Measurements from ENCODE around the gene ASIC4. TPM values are rescaled to one million over a fixed set of nuclear protein-coding genes. Genes with fewer than 3 reads are reported as not detected.

The ASIC4 gene
- total and polyA plus RNA-seq, 9 of the 15 experiments (the other 6 are each of a cell fraction or from before 2014, with no cell fraction given), result 0.07 to 19.2 (median 4.8) TPM

DNA sequence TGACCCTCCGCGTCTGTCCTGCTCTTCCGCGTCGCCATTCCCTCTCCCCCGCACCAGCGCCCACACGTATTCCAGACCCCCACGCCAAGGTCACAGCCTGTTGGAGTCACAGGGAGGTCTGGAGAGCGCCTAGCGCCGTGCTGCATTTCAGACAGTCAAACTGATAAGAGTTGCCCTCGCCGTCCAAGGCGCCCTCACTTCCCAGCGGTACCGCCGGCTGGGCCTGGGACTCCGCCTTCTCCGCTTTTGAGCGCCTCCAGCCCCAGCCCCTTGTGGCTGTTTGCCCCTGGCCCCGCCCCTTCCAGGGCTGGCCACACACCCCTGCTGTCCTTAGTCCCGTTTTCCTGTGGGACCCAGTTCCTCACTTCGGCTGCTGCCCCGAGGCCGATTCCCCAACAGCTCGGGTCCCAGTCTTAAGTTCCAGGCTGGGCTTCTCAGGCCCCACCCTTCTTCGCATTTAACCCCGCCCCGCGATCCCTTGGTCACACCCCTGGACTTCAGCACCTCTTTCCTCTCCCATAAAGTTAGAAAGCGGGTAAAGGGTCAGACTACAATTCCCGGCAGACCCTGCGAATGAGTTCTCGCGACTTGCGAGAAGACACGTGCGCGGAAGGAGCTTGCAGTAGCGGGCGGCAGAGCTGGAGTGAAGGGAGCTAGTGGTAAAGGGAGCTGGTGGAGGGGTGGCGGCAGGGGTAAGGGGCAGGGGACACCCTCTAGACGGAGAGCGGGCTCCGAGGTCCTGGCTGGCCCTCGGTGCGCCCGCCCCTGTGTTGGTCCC, 15.8 kb upstream of the ASIC4 start, which contains the start of gene GMPPA (continued):
- TF ChIP-seq, protein P1, sequence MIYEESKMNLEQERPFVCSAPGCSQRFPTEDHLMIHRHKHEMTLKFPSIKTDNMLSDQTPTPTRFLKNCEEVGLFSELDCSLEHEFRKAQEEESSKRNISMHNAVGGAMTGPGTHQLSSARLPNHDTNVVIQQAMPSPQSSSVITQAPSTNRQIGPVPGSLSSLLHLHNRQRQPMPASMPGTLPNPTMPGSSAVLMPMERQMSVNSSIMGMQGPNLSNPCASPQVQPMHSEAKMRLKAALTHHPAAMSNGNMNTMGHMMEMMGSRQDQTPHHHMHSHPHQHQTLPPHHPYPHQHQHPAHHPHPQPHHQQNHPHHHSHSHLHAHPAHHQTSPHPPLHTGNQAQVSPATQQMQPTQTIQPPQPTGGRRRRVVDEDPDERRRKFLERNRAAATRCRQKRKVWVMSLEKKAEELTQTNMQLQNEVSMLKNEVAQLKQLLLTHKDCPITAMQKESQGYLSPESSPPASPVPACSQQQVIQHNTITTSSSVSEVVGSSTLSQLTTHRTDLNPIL (CRISPR knock-in tag; IDR thresholded peaks at IDR 0.05), result no peak
- TF ChIP-seq BCL6 (CRISPR knock-in tag; IDR thresholded peaks at IDR 0.05) (no peak), SPI1 (IDR thresholded peaks at IDR 0.05; ENCODE audit: borderline replicate concordance, low read depth, low read length) (peak; percentile 53; the same call in 1 of the 2 replicates), ZNF586 (CRISPR knock-in tag; conservative IDR thresholded peaks at IDR 0.05) (no peak), JUNB (CRISPR knock-in tag; conservative IDR thresholded peaks at IDR 0.05) (no peak), ZNF146 (CRISPR knock-in tag; IDR thresholded peaks at IDR 0.05; ENCODE audit: unreplicated experiment) (no peak), ZC3H11A (IDR thresholded peaks at IDR 0.05; ENCODE audit: low read depth, low read length) (no peak), SOX6 (IDR thresholded peaks at IDR 0.05) (no peak), HMG20A (CRISPR knock-in tag; conservative IDR thresholded peaks at IDR 0.05) (no peak), HNRNPL (IDR thresholded peaks at IDR 0.05; ENCODE audit: low read depth, low read length) (0 out of 2 replicates have a peak, but pooled peaks have one; percentile 3), KDM5B (IDR thresholded peaks at IDR 0.05; ENCODE audit: insufficient replicate concordance, low read depth, low read length) (peak; percentile 65), ZNF12 (CRISPR knock-in tag; IDR thresholded peaks at IDR 0.05) (no peak), TFAM (CRISPR knock-in tag; conservative IDR thresholded peaks at IDR 0.05) (no peak), EWSR1 (IDR thresholded peaks at IDR 0.05; ENCODE audit: borderline replicate concordance, low read depth, partially characterized antibody) (no peak), POLR2AphosphoS5 (IDR thresholded peaks at IDR 0.05; ENCODE audit: control insufficient read depth, insufficient read depth, low read depth, low read length) (peak; percentile 60)
- TF ChIP-seq, protein P2, sequence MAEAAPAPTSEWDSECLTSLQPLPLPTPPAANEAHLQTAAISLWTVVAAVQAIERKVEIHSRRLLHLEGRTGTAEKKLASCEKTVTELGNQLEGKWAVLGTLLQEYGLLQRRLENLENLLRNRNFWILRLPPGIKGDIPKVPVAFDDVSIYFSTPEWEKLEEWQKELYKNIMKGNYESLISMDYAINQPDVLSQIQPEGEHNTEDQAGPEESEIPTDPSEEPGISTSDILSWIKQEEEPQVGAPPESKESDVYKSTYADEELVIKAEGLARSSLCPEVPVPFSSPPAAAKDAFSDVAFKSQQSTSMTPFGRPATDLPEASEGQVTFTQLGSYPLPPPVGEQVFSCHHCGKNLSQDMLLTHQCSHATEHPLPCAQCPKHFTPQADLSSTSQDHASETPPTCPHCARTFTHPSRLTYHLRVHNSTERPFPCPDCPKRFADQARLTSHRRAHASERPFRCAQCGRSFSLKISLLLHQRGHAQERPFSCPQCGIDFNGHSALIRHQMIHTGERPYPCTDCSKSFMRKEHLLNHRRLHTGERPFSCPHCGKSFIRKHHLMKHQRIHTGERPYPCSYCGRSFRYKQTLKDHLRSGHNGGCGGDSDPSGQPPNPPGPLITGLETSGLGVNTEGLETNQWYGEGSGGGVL (CRISPR knock-in tag; IDR thresholded peaks at IDR 0.05), result no peak
- TF ChIP-seq, protein P3, sequence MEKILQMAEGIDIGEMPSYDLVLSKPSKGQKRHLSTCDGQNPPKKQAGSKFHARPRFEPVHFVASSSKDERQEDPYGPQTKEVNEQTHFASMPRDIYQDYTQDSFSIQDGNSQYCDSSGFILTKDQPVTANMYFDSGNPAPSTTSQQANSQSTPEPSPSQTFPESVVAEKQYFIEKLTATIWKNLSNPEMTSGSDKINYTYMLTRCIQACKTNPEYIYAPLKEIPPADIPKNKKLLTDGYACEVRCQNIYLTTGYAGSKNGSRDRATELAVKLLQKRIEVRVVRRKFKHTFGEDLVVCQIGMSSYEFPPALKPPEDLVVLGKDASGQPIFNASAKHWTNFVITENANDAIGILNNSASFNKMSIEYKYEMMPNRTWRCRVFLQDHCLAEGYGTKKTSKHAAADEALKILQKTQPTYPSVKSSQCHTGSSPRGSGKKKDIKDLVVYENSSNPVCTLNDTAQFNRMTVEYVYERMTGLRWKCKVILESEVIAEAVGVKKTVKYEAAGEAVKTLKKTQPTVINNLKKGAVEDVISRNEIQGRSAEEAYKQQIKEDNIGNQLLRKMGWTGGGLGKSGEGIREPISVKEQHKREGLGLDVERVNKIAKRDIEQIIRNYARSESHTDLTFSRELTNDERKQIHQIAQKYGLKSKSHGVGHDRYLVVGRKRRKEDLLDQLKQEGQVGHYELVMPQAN (IDR thresholded peaks at IDR 0.05; ENCODE audit: borderline replicate concordance), result peak; percentile 60; the same call in 1 of the 2 replicates
- TF ChIP-seq, protein P4, sequence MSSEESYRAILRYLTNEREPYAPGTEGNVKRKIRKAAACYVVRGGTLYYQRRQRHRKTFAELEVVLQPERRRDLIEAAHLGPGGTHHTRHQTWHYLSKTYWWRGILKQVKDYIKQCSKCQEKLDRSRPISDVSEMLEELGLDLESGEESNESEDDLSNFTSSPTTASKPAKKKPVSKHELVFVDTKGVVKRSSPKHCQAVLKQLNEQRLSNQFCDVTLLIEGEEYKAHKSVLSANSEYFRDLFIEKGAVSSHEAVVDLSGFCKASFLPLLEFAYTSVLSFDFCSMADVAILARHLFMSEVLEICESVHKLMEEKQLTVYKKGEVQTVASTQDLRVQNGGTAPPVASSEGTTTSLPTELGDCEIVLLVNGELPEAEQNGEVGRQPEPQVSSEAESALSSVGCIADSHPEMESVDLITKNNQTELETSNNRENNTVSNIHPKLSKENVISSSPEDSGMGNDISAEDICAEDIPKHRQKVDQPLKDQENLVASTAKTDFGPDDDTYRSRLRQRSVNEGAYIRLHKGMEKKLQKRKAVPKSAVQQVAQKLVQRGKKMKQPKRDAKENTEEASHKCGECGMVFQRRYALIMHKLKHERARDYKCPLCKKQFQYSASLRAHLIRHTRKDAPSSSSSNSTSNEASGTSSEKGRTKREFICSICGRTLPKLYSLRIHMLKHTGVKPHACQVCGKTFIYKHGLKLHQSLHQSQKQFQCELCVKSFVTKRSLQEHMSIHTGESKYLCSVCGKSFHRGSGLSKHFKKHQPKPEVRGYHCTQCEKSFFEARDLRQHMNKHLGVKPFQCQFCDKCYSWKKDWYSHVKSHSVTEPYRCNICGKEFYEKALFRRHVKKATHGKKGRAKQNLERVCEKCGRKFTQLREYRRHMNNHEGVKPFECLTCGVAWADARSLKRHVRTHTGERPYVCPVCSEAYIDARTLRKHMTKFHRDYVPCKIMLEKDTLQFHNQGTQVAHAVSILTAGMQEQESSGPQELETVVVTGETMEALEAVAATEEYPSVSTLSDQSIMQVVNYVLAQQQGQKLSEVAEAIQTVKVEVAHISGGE (CRISPR knock-in tag; IDR thresholded peaks at IDR 0.05), result peak in 1 of 3 experiments; percentile 79; a peak in 2 of 6 replicates

Measured in K562 (cell line).